NCI-H345 treated with DMSO at 0.1 percent for 48 hours (cell line): ENCODE results near the gene CLEC12A.
"Not testable (repeated sequence)": the region's sequence is repeated elsewhere in the genome, so short reads cannot be mapped to it uniquely, and the experiment has no call there.

Source experiments
- DNase-seq: peaks from one replicate; lab custom pipeline; 2025; ENCODE audit not compliant: unreplicated experiment; lab: John Stamatoyannopoulos, UW

CLEC12A gene

GRCh38 chr12:9971181-9971580 is at the start of gene CLEC12A:
Gene CLEC12A, plus strand, starts transcription at chr12:9971409. Its CDS starts 188 bp downstream, at chr12:9971597.
- DNase-seq: no peak

GRCh38 chr12:9922429-9922828 is 48.8 kb upstream of the CLEC12A start:
- DNase-seq: no peak

- peak; percentile 2 for DNase-seq
These were observed 45.4 kb upstream of the CLEC12A start for GRCh38 chr12:9925705-9926393.

- no peak for DNase-seq
These were observed 44.3 kb upstream of the CLEC12A start for GRCh38 chr12:9926876-9927275.

- no peak for DNase-seq
These were observed 42.6 kb upstream of the CLEC12A start for GRCh38 chr12:9928607-9929006.

- DNase-seq: no peak
These were observed 40.0 kb upstream of the CLEC12A start for GRCh38 chr12:9931245-9931644.

- DNase-seq: no peak
These were observed 38.9 kb upstream of the CLEC12A start, which contains the start of gene CLEC2A for GRCh38 chr12:9932270-9932669. Gene CLEC2A, minus strand, starts transcription at chr12:9932370. Its CDS starts 41 bp downstream, at chr12:9932329.

- DNase-seq: no peak
These were observed 37.3 kb upstream of the CLEC12A start for GRCh38 chr12:9933958-9934357.

- DNase-seq: no peak
These were observed 36.2 kb upstream of the CLEC12A start for GRCh38 chr12:9935026-9935425.

- DNase-seq: no peak
These were observed 34.6 kb upstream of the CLEC12A start for GRCh38 chr12:9936591-9936990.

GRCh38 chr12:9940375-9940774 is 30.8 kb upstream of the CLEC12A start:
- DNase-seq: no peak

GRCh38 chr12:9941838-9942237 is 29.4 kb upstream of the CLEC12A start:
- no peak for DNase-seq

- peak; percentile 45 for DNase-seq
These were observed 28.0 kb upstream of the CLEC12A start for GRCh38 chr12:9943240-9943639.

- DNase-seq: no peak
These were observed 26.8 kb upstream of the CLEC12A start for GRCh38 chr12:9944391-9944790.

- no peak for DNase-seq
These were observed 23.5 kb upstream of the CLEC12A start for GRCh38 chr12:9947674-9948073.

- DNase-seq: no peak
These were observed 22.5 kb upstream of the CLEC12A start for GRCh38 chr12:9948606-9949296.

GRCh38 chr12:9951026-9951675 is 20.1 kb upstream of the CLEC12A start:
- no peak for DNase-seq

- not testable (repeated sequence) for DNase-seq
These were observed 18.1 kb upstream of the CLEC12A start for GRCh38 chr12:9952954-9953729.

GRCh38 chr12:9957834-9958233 is 13.4 kb upstream of the CLEC12A start:
- no peak for DNase-seq

- no peak for DNase-seq
These were observed 10.6 kb upstream of the CLEC12A start for GRCh38 chr12:9960590-9960989.

GRCh38 chr12:9961106-9961505 is 10.1 kb upstream of the CLEC12A start:
- DNase-seq: no peak
